Dendritic cell treated with granulocyte-macrophage colony-stimulating factor and Interleukin-4, amounts not matched to agents 40 ng/mL and 50 ng/mL, for 4 days (primary cell): ENCODE measurements around the gene WNT2B.

Experiments
- H3K27ac Mint-ChIP-seq: one replicate; pipeline ENCODE4 v1.8.0; 2022; ENCODE audit warnings: mild to moderate bottlenecking, mixed read lengths
- H3K27me3 Mint-ChIP-seq: one replicate; pipeline ENCODE4 v1.8.0; 2022; ENCODE audit warnings: mild to moderate bottlenecking, mixed read lengths
- H3K36me3 Mint-ChIP-seq: one replicate; pipeline ENCODE4 v1.8.0; 2022; ENCODE audit warnings: low read depth, mixed read lengths
- H3K4me1 Mint-ChIP-seq: one replicate; pipeline ENCODE4 v1.8.0; 2022; ENCODE audit warnings: low read depth, mixed read lengths
- H3K4me3 Mint-ChIP-seq: one replicate; pipeline ENCODE4 v1.8.0; 2022; ENCODE audit warnings: mild to moderate bottlenecking, moderate library complexity, mixed read lengths
- H3K9me3 Mint-ChIP-seq: one replicate; pipeline ENCODE4 v1.8.0; 2022; ENCODE audit warnings: mixed read lengths
- intact Hi-C: fragments of 100-400 bp; cut with micrococcal nuclease; formaldehyde crosslinking; loops from one replicate; pipeline ENCODE4 v1.15.0; 2022

Gene WNT2B

DNA sequence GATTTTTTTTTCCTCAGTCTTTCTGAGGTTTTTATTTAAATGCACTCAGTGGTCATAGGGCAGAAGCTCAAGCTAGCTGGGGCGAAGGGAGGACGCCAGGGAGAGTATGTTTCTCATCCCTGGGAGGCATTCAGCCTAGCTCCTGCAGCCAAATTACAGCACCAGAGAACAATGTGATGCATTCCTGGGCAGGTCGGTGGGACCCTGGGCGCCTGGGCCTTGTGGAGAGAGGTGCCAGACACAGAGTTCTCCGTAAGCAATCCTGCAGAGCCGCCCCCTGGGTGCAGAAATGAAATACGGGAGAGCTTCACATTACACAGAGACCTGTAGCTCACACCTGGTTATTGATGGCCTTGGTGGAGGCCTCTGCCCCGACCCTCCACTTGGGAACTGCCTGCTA is 15.5 kb downstream of the WNT2B start:
- H3K36me3 Mint-ChIP-seq = peaks cover 47% of the 10 kb centered on the region
- H3K4me3 Mint-ChIP-seq = no peak overlapping the region
- no peak overlapping the region for H3K27ac Mint-ChIP-seq
- no peaks in the 10 kb centered on the region for H3K27me3 Mint-ChIP-seq
- peaks cover 19% of the 10 kb centered on the region for H3K4me1 Mint-ChIP-seq
- intact Hi-C loops = no loop called here
- H3K9me3 Mint-ChIP-seq = no peaks in the 10 kb centered on the region

DNA sequence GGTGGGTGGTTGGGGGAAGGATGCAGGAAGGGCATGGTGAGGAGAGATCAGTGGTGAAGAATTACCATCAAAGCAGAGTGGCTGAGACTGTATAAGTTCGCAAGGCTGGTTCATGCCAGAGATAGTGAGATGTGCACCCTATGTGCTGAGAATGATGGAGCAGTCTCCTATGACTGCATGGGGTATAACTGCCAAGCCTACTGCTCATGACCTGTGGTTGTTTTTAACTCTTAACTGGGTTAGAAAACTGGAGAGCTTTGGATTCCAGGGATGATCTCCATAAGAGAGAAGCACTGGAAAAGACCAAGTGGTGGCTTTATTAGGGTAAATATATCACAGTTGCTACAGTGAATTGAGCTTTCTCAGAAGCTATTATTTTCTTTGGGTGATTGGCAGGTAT is 16.2 kb downstream of the WNT2B start:
- Mint-ChIP-seq H3K4me1 (peaks cover 19% of the 10 kb centered on the region), H3K36me3 (peaks cover 47% of the 10 kb centered on the region), H3K9me3 (no peaks in the 10 kb centered on the region), H3K4me3 (no peak overlapping the region), H3K27ac (no peak overlapping the region), H3K27me3 (no peaks in the 10 kb centered on the region)
- intact Hi-C loops = no loop called here

DNA sequence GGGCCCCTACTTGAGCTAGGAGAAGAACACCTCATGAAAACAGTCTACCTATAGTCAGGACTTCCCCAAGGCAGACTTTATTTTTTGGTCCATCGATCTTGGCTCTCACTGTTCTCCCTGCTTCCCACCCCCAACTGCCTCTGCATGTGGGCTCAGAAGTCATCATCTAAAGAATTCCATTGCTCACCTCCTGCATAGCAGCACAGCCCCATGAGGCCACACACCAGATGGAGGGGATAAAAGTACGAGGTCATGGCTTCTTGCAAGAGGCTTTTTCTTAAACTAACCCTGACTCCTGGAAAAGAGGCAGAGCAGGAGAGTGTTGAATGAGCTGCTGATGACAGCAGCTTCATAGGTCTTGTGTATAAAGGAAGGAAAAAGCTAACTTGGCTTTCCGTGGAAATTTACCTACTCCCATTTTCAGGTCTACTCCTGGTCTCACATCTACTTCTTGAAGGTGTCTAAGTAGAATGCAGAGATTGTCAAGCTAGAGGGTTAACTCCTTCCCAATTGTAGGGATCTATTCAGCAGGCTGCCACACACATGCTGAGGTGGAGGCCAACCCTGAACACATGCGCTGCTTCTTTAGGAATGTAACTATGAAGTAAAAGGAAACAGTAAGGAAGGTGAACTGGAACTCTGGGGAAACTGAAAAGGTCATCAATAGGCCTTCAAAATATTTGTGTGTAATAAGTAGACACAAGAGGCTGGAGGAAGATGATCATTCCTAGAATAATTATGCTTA is 18.7 kb downstream of the WNT2B start:
- Mint-ChIP-seq H3K27me3 (no peaks in the 10 kb centered on the region), H3K36me3 (peaks cover 44% of the 10 kb centered on the region), H3K4me3 (no peak overlapping the region), H3K4me1 (peaks cover 12% of the 10 kb centered on the region), H3K9me3 (no peaks in the 10 kb centered on the region), H3K27ac (no peak overlapping the region)
- intact Hi-C loops = no loop called here

DNA sequence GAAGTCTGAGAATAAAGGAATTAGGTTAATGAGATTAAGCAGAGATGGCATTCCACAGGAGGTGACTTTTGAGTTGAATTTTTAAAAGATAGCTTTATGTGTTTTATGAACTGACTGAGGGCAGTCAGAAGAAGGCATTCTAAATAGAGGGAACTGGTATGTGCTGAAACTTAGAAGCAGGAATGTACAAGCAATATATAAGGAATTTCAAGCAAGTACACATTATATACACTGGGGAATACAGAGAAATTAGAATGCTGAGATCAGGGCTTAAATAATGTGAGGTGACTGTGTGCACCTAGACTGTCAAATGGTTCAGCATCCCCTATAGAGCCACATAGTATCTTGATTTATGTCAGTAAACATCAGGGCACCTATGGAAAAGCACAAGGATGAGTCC is 19.3 kb downstream of the WNT2B start:
- Mint-ChIP-seq H3K4me3 (no peak overlapping the region), H3K27ac (no peak overlapping the region), H3K27me3 (no peaks in the 10 kb centered on the region), H3K36me3 (peaks cover 40% of the 10 kb centered on the region), H3K4me1 (peaks cover 12% of the 10 kb centered on the region), H3K9me3 (no peaks in the 10 kb centered on the region)
- intact Hi-C loops = no loop called here

DNA sequence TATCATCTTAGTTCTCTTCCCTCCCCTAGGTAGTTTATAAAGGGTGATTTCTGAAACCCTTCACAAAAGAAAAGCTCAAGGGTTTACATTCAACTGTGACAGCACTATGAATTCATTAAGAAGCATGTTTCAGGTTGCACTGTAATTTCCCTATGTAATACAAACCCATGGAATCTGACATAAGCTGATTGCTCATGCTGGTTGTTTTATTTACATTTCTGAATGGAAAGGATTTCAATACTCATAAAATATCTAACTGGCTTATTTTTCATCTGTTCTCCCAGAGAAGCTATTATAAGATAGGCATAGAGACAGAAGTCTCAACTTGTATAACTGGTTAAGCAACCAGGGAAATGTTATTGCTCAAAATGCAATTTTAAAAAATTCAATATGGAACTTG is 20.5 kb downstream of the WNT2B start:
- Mint-ChIP-seq H3K9me3 (no peaks in the 10 kb centered on the region), H3K27ac (no peak overlapping the region), H3K36me3 (peaks cover 48% of the 10 kb centered on the region), H3K27me3 (no peaks in the 10 kb centered on the region), H3K4me1 (peaks cover 6% of the 10 kb centered on the region), H3K4me3 (no peak overlapping the region)
- intact Hi-C loops = no loop called here

DNA sequence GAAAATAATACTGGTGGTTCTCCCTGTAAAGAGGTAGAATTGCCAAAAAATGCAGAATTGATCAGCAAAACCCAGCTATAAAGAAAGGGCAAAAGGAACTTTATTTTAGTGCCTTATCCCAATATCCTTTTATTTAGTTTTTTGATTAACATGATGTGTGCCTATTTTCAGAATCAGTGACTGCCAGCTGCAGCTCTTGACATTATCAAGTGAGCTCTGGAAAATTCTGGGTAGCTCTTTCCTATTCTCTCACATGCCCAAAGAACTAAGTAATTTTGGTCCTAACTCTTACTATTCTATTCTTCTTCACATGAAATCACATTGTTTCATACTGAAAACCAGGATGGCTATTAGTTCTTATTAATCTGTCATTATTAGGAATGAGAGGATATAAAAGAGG is 22.1 kb downstream of the WNT2B start:
- no peak overlapping the region for H3K4me3 Mint-ChIP-seq
- peaks cover 40% of the 10 kb centered on the region for H3K36me3 Mint-ChIP-seq
- no peak overlapping the region for H3K27ac Mint-ChIP-seq
- intact Hi-C loops = no loop called here
- no peaks in the 10 kb centered on the region for H3K27me3 Mint-ChIP-seq
- H3K4me1 Mint-ChIP-seq = no peaks in the 10 kb centered on the region
- H3K9me3 Mint-ChIP-seq = no peaks in the 10 kb centered on the region

DNA sequence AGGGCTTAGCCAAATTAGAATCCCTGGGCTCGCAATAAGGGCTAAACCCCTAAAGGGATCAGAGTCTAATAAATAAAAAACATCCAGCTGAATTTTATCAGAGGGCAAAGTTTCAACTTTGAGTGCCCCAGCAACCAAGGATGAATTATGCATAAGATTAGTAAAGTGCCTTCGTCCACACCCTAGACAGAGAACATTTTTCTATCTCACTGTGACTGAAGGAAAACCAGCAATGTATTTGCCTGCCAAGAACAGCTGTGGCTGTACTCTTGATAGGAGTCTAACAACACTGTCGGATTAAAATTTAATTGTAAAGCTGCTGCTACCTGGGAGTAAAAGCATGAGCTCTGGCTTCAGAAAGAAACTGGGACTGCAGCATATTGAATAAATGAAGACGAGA is 23.3 kb downstream of the WNT2B start:
- H3K4me3 Mint-ChIP-seq = no peak overlapping the region
- no peak overlapping the region for H3K27ac Mint-ChIP-seq
- intact Hi-C loops = no loop called here
- no peaks in the 10 kb centered on the region for H3K4me1 Mint-ChIP-seq
- no peaks in the 10 kb centered on the region for H3K9me3 Mint-ChIP-seq
- H3K36me3 Mint-ChIP-seq = peaks cover 33% of the 10 kb centered on the region
- H3K27me3 Mint-ChIP-seq = no peaks in the 10 kb centered on the region

DNA sequence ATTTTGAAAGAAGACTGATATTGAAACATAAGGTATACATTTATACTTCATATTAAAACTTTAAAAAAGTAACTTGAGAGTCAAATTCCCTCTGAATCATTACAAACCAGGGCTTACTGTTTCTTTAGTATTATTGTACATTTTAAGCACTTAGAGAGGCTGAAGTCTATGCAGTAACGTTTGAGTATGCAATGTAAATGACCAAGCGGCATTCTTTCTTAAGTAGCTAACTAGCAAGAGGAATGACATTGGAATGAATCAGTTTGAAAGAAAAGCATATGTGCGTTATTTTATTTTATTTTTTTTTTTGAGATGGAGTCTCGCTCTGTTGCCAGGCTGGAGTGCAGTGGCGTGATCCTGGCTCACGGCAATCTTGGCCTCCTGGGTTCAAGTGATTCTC is 24.3 kb downstream of the WNT2B start:
- Mint-ChIP-seq H3K9me3 (no peaks in the 10 kb centered on the region), H3K4me3 (no peak overlapping the region), H3K36me3 (peaks cover 24% of the 10 kb centered on the region), H3K27ac (no peak overlapping the region), H3K4me1 (no peaks in the 10 kb centered on the region), H3K27me3 (no peaks in the 10 kb centered on the region)
- intact Hi-C loops = no loop called here

DNA sequence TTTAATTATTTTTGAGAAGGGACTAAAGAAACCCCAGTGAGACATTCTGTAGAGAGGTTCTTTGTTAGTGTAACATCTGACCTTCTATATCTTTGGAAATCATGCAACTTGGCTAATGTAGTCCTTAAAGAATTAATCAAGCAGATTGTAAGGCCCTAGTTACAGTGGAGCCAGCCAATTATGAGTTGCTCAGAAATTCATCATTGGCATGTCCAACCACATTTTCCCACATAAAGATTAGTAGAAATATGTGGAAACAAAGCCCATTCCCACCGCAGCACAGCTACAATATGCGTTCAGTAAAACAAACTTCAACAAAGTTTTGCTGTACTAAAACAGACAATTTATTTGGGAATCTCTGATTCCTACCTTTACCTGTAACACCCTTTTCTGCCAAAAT is 27.8 kb downstream of the WNT2B start:
- H3K27me3 Mint-ChIP-seq = no peaks in the 10 kb centered on the region
- no peaks in the 10 kb centered on the region for H3K4me1 Mint-ChIP-seq
- intact Hi-C loops = no loop called here
- no peak overlapping the region for H3K4me3 Mint-ChIP-seq
- no peak overlapping the region for H3K27ac Mint-ChIP-seq
- no peaks in the 10 kb centered on the region for H3K9me3 Mint-ChIP-seq
- peaks cover 44% of the 10 kb centered on the region for H3K36me3 Mint-ChIP-seq

DNA sequence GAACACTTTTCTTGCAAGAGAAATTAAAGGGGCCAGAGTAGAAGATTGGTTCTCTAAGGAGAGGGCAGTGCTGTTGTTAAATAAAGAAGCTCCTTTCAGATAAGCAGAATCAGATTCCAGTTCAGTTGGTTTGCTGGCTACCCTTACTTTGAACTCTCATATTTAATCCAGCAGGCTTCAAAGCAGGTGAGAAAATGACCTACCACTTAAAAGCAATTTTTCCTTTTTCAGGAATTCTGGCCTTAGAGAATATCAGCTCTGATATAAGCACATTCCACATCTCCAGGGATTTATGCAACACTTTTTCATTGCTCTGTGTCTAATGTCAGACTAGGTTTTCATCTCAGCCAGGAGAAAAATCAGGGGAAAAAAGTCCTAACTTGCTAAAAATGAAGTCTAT is 28.7 kb downstream of the WNT2B start:
- H3K4me1 Mint-ChIP-seq = no peaks in the 10 kb centered on the region
- peaks cover 49% of the 10 kb centered on the region for H3K36me3 Mint-ChIP-seq
- intact Hi-C loops = no loop called here
- no peaks in the 10 kb centered on the region for H3K9me3 Mint-ChIP-seq
- no peak overlapping the region for H3K27ac Mint-ChIP-seq
- no peaks in the 10 kb centered on the region for H3K27me3 Mint-ChIP-seq
- no peak overlapping the region for H3K4me3 Mint-ChIP-seq

DNA sequence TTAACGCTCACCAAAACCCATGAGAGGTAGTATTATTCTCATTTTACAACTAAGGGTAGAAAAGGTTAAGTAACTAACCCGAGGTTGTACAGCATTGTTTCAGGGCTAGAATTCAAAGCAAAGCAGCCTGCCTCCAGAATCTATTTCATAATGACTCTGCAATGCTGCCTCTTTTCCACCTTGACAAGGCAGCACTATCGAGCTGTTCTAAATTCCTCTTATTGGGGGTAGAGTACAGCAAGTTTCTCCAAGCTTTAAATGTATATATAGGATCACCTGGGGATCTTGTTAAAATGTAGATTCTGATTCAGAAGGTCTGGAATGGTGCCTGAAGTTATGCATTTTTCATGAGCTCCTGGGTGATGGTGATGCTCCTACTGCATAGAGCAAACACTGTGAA is 30.1 kb downstream of the WNT2B start:
- intact Hi-C loops = no loop called here
- Mint-ChIP-seq H3K27me3 (no peaks in the 10 kb centered on the region), H3K27ac (no peak overlapping the region), H3K36me3 (peaks cover 44% of the 10 kb centered on the region), H3K4me1 (no peaks in the 10 kb centered on the region), H3K9me3 (no peaks in the 10 kb centered on the region), H3K4me3 (no peak overlapping the region)

DNA sequence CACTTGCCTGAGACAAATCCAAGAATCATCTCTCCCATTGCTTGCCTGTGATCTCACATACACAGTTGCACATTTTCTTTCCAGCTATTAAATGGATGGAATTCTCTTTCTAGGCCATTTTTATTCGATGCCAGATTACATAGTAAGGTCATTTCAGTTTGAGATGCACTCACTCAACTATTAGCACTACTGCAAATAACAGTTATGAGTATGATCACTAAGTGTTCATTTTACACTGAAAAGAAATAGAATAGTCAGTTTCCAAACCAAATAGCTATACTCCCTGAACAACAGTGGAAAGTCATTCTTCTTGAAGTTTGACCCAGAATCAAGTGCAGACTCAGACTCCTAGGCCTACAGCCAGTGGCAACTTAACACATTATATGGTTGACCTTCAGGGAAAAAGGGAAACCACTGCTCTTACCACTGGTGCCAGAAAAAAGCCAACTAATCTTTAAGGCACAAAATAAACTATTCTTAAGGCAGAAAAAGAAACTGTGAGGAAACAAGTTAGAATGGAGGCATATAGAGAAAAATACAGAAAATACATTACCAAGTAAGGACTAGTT is 31.5 kb downstream of the WNT2B start:
- Mint-ChIP-seq H3K4me3 (no peak overlapping the region), H3K27me3 (no peaks in the 10 kb centered on the region), H3K4me1 (no peaks in the 10 kb centered on the region), H3K9me3 (no peaks in the 10 kb centered on the region), H3K27ac (no peak overlapping the region), H3K36me3 (peaks cover 33% of the 10 kb centered on the region)
- intact Hi-C loops = no loop called here

DNA sequence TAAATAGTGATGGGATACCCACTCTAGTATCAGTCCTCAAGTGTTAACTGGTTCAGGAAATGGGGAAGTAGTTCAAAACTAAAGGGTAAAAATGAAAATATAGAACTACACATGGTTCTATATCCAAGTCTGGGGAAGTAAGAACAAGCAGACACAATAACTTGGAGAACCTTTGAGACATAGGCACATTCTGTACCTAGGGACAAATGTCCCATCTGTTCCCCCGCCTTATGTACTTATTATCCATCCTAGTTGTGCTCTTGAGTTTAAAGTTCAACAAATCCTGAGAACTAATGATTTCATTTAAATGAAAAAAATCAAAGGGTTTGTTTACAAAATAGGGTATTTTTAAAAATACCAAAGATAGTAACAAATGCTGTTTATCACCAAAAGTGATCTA is 32.5 kb downstream of the WNT2B start:
- Mint-ChIP-seq H3K27ac (no peak overlapping the region), H3K27me3 (no peaks in the 10 kb centered on the region), H3K36me3 (peaks cover 42% of the 10 kb centered on the region), H3K9me3 (no peaks in the 10 kb centered on the region), H3K4me1 (no peaks in the 10 kb centered on the region), H3K4me3 (no peak overlapping the region)
- intact Hi-C loops = no loop called here

DNA sequence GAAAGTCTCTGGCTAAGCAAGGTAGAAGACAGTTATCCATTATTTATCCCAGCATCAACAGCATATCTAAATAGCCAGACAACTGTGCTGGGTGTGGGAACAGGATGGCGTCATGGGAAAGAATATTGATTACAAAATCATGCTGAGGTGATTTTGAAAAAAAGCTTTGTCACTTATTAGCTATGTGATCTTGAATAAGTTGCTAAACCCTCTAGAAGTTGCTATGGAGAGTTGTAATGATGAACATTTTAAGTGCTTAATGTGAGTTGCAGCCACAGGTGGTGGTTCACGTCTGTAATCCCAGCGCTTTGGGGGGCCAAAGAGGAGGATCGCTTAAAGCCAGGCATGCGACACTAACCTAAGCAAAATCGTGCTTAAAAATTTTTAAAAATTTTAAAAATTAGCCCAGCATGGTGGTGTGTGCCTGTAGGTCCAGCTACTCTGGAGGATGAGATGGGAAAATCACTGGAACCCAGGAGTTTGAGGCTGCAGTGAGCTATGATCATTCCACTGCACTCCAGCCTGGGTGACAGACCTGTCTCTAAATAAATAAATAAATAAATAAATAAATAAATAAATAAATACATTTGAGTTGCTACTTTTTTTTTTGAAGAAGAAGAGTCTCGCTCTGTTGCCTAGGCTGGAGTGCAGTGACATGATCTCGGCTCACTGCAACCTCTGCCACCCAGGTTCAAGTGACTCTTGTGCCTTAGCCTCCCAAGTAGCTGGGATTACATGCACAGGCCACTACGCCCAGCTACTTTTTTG is 33.6 kb downstream of the WNT2B start:
- Mint-ChIP-seq H3K27me3 (no peaks in the 10 kb centered on the region), H3K4me3 (no peak overlapping the region), H3K27ac (no peak overlapping the region), H3K4me1 (no peaks in the 10 kb centered on the region), H3K9me3 (no peaks in the 10 kb centered on the region), H3K36me3 (peaks cover 38% of the 10 kb centered on the region)
- intact Hi-C loops = no loop called here
